DND-41 (cell line): ENCODE data around the gene NEK4.

Source experiments
- EZH2 ChIP-seq: IDR thresholded peaks from 3 replicates; pipeline ENCODE4 v1.6.1; 2012; ENCODE audit warnings: borderline replicate concordance, low read depth, mild to moderate bottlenecking, moderate library complexity, low read length, inconsistent platforms; ENCODE audit not compliant: severe bottlenecking
- TF ChIP-seq, protein P1 (sequence below): IDR thresholded peaks from 2 replicates; pipeline ENCODE4 v1.5.1; 2012; ENCODE audit warnings: borderline replicate concordance, low read length, moderate library complexity, mild to moderate bottlenecking; ENCODE audit not compliant: poor library complexity, severe bottlenecking; ENCODE audit errors: extremely low read depth

DNA sequence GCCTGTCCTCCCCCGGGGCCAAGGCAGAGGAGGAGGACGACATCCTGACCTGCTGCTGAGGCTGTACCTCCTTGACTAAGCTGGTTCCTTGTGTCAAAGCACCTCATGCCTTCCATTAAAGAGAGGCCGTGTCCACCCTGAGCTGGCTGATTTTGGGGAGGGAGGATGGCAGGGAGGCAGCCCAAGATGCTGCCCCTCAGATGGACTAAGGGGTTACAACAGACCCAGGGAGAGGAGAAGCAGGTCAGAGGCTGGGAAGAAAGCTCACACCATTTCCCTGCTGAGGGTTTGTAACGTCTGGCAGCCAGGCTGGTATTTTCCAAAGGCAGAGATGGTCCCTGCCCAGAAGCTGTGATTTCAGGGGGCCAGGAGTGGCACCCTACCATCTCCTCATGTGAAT is 21.2 kb upstream of the NEK4 start:
- TF ChIP-seq, protein P1, sequence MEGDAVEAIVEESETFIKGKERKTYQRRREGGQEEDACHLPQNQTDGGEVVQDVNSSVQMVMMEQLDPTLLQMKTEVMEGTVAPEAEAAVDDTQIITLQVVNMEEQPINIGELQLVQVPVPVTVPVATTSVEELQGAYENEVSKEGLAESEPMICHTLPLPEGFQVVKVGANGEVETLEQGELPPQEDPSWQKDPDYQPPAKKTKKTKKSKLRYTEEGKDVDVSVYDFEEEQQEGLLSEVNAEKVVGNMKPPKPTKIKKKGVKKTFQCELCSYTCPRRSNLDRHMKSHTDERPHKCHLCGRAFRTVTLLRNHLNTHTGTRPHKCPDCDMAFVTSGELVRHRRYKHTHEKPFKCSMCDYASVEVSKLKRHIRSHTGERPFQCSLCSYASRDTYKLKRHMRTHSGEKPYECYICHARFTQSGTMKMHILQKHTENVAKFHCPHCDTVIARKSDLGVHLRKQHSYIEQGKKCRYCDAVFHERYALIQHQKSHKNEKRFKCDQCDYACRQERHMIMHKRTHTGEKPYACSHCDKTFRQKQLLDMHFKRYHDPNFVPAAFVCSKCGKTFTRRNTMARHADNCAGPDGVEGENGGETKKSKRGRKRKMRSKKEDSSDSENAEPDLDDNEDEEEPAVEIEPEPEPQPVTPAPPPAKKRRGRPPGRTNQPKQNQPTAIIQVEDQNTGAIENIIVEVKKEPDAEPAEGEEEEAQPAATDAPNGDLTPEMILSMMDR, result no peak
- TF ChIP-seq EZH2, result no peak
